Daoy (cell line): Measurements from ENCODE around the gene PAK4. TPM values are rescaled to one million over a fixed set of nuclear protein-coding genes. Genes with fewer than 3 reads are reported as not detected.
"Not testable (repeated sequence)": the region's sequence is repeated elsewhere in the genome, so short reads cannot be mapped to it uniquely, and the experiment has no call there.

ENCODE experiments used
- DNase-seq: peaks from one replicate; pipeline ENCODE4 v3.0.0-alpha.2; 2015; ENCODE audit warnings: low read depth
- total RNA-seq: library from RNA; depleted of rRNA; stranded (reverse); fragments of >200 nt; shearing (Covaris generic); gene quantifications from 2 replicates; pipeline ENCODE4 v1.2.3, GENCODE V29; 2014

The PAK4 gene
- total RNA-seq, 1 experiment from 2014 or later = 9.8 TPM

DNA sequence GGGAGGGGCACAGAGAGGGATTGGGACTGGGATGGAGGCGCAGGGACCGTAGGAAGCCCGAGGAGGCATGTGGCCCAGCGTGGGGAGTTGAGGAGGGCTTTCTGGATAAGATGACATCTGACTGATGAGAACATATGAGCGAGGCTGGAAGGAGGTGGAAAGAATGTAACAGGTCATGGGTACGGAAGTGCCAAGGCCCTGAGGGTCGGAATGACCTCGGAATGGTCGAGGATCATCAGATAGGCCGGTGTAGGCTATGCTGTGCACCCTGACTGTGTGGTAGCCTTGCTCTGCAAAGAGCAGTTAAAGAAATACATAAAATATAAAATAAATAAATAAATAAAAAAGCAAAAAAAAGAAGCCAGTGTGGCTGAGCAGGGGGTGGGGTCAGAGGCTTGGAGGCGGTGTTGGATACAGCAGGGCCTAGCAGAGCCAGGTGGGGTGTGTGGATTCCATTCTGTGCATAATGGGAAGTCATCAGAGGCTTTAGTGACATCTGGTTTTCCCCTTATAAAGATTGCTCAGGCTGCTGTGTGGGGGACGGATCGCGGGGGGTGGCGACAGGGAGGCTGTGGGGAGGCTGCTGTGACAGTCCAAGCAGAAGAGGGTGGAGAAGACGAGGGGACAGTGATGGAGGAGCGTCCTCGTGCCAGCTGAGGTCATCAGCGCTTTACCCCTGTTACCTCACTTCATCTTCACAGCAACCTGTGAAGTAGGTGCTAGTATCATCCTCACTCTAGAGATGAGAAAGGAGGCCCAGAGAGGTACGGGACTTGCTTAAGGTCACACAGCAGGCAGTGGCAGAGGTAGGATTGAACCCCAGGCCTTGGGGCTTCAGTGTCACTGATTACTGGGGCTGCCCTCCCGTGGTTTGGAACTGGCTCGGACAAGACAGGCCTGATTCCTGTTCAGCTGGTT, 5.0 kb downstream of the PAK4 start:
- no peak for DNase-seq

- DNase-seq = no peak
Observed at GRCh38 chr19:39131255-39131755, 5.7 kb downstream of the PAK4 start.

- DNase-seq = no peak
Observed at GRCh38 chr19:39132344-39132969, 6.9 kb downstream of the PAK4 start.

GRCh38 chr19:39133431-39134270, 8.1 kb downstream of the PAK4 start:
- no peak for DNase-seq

DNA sequence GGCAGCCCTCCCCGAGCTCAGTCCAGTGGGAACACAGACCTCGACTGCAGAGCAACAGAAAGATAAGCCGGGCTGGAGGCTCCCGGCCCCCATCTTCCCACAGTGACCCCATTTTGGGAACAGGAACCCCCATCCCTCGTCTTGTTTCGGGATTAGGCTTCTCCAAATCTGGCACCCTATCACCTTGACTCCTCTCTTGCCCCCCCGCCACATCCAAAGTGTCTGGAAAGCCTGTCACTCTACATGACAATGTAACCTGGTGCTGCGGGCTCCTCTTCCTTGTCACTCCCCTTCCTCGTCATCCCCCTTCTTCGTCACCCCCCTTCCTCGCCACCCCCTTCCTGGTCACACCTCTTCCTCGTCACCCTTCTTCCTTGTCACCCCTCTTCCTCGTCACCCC, 10.1 kb downstream of the PAK4 start:
- no peak for DNase-seq

DNA sequence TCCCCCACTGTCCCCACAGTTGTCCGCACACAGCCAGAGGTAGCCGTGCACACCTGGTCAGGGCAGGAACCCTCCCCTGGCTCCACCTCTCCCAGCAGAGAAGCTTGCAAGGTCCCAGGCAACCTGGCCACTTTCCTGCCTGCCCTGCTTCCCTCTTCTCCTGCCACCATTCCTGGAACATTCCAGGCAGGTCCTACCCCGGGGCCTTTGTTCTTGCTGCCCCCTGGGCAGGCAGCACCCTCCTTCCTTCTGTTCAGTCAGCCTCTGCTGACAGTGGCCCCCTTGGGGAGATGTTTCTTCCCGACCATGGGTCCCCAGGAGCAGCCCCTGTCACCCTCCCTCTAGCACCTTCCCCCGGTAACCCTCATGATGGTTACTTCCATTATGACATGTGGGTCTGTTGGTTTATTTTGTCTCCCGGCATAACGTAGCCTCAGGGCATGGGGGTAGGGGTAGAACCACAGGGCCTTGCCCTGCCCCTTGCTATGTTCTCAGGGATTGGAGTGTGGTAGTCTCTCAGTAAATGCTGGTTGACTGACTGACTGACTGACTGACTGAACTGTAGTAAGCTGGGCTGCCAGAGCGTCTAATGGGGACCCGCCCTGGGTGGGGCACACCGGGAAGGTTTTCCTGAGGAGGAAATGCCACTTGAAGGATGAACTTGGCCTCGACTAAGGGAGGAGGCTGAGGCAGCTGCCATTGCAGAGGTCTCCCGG, 10.8 kb downstream of the PAK4 start:
- DNase-seq = no peak

DNA sequence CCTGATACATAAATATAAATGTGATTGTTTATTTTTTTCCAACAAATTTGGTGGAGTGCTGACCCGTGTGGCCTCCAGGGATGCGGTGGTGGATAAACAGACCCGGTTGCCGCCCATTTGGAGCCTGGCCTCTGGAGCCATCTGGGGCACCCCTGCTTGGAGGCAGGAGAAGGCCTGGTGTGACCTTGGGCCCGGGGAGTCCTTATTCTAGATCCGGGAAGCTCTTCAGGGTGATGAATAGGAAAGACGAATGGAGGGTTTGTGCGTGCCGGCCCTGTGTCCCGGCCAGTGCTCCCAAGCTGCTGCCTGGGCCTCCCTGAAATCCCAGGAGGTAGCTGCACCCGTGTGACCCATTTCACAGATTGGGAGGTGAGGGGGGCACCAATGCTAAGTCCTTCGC, 11.5 kb downstream of the PAK4 start:
- no peak for DNase-seq

DNA sequence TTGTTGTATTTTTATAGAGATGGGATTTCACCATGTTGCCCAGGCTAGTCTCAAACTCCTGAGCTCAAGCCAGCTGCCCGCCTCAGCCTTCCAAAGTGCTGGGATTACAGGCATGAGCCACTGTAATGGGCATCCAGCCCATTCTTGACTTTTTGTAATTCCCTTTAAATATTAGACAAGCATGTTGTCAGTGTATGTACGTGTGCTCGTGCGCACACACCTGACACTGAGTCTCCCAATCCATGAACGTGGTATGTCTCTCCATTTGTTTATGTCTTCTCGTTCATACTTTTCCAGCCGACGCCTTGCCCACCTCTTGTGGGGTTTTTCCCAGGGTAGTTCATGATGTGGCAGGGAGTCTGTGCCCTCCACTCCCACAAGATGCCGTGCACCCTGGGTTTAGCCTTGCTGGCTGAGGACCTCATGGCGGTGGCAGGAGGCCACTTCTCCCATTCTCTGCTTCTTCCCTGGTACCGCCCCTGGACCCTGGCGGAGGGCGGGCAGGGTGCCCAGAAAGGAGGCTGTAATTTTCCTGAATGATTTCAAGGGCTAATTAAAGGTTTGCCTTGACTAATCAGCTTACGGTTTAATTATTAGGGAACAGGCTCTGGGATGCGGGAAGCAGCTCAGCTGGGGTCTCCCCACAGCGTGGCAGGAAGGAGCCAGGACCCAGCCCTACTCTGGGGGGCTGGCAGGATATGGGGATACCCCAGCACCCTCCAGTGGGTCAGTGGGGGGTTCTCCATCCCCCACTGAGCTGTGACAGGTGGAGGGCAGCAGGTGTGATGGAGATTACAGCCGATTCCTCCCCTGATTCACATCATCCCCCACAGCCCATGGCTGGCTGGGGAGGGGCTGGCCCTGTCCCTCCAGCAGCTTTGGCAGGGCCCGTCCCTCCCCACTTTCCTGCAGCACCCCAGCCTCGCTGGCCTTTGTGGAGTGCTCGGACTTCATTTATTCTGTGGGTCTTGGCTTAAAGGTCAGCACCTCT, 12.9 kb downstream of the PAK4 start:
- DNase-seq = no peak

DNA sequence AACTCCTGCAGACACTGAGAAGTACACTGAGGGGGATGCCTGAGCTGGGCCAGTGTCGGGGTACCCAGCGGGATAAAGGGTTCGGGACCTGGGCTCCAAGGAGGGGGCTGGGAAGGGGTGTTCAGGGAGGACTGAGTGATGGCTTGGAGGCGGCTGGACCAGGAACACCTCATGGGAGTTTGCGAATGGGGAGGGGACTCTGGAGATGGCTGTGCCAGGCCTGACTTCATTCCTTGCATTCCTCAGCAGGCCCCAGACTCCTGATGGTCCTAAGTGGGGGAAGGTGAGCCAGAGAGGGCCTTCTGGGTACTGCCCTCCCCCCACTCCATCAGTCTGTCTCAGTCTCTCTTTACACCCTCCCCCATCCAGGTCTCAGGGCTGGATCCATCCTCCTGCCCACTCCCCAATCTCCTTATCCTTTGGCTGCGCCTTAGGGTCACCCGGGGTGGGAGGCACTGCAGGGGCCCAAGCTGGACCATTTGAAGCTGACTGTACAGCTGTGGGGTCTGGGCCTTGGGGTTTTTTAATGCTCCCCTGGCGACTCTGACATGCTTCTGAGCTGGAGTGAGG, 13.8 kb downstream of the PAK4 start:
- no peak for DNase-seq

DNA sequence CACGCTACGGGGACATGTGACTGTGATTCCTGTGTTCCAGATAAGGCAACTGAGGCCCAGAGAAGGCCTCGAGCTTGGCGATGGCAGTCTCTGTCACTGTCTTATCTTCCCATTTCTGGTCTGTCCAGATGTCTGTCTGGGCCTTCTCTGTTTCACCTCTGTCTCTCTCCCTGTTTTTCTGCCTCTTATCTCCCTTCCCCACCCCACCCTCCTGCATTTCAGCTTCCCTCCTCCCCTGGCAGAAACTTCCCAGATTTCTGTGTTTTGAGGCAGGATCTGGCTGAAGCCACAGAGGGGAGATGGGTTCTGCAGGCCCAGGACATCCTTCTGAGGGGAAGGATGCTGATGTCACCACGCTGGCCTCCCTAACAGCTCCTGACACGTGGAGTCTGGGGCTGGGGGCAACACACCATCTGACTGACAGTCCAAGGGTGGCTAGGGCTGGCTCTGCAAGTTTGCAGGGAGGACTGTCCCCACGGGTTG, 14.4 kb downstream of the PAK4 start:
- no peak for DNase-seq

GRCh38 chr19:39140594-39140993, 15.0 kb downstream of the PAK4 start:
- DNase-seq = no peak

- no peak for DNase-seq
Observed at GRCh38 chr19:39141929-39142328, 16.3 kb downstream of the PAK4 start.

DNA sequence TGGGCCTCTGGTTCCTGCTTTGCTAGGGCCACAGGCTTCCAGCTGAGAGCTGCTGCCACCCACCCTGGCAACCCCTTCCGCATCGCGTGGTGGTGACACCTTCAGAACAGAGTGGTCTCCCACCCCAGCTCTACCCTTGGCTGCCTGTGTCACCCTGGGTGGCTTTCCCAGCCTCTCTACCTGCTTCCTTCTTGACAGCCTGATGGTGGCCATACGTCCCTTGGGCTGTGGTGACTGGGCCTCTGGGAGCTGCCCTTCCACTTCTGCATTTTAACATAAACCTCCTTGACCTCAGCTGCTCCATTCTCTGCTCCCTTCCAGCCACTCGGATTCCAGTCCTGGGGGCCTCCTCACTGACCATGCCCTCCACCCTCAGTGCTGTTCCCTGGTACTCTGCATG, 17.0 kb downstream of the PAK4 start:
- no peak for DNase-seq

- DNase-seq = not testable (repeated sequence)
Observed at GRCh38 chr19:39143757-39144289, 18.2 kb downstream of the PAK4 start.

DNA sequence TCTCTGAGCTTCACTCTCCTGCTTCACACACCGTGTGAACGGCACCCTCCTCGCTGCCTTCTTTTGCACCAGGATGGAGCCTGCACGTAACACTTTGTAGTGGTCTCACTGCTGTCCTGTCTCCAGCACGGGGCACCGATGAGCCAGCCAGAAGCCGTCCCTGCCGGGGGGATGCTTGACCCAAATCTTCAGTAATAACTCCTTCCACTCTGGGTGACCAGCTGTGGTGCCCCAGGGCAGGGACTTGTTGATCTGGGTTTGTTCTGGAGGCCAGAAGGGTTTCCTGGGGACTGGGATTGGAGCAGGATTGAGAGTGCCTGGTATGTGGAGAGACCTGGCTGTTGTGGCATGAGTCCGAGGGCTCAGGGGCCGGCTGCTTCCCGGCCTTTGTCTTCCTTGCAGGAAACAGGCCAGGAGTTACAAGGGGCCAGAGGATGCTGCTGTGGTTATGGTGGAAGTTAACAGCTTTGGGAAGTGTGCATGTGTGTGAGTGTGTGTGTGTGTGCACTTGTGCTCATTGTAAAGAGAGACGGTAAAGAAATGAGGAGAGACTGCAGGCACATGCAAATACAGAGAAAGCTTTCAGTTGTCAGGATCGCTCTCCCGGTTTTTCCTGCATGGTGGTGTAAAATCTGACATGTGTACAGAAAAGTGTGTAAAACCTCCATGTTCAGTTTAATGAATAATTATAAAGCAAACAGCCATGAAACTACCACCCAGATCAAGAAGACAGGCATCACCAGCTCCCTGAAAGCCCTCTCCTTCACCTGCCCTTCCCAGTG, 18.9 kb downstream of the PAK4 start:
- no peak for DNase-seq

DNA sequence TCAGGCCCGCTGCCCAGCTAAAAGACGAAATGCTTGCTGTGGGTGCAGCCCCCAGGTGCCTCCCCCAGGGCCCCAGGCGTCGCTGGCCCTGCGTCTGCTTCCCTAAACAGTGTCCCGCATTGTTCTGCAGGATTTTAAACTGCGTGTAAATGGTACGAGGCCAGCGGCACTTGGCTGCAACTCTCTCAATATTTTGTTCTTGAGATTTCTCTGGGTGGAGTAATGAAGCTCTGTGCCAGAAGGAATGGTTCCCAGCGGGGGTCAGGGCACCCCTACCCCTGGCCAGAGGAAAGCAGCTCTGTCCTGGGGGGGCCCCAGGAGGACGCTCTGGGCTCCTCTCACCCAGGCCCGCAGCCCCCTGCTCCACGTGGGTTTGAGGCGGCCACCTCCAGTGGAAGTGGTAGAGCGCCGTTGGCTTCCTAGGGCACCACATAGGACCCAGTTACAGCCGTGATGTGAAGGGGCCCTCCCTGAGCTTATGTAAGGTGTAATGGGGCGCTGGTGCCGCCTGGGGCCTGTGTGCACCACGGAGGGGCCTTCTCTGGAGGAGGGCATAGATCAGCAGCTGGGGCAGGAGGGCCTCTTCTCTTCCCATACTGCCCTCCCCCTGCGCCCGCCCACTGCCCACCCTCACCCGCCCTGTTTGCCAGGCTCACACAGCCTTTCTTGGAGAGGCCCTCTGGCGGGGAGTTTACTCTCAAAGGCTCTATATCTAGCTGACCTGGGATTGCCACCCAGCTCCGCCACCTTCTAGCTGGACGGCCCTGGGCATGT, 19.8 kb downstream of the PAK4 start:
- DNase-seq = no peak

- DNase-seq = no peak
Observed at GRCh38 chr19:39146091-39146490, 20.5 kb downstream of the PAK4 start.
